GOT3 (cell line): Measurements from ENCODE around the gene FOXP4.

Experiments used
- DNase-seq: peaks from one replicate; lab custom pipeline; 2025; ENCODE audit warnings: mixed read lengths; lab: John Stamatoyannopoulos, UW

FOXP4 gene

GRCh38 chr6:41546866-41547798 lies 951 bp downstream of the FOXP4 start:
- DNase-seq: no peak

- DNase-seq: no peak
These were observed 1.6 kb downstream of the FOXP4 start for GRCh38 chr6:41547799-41548097.

GRCh38 chr6:41548098-41548840 lies 2.1 kb downstream of the FOXP4 start:
- no peak for DNase-seq

- DNase-seq: no peak
These were observed 2.9 kb downstream of the FOXP4 start for GRCh38 chr6:41548841-41549642.

- no peak for DNase-seq
These were observed 3.5 kb downstream of the FOXP4 start for GRCh38 chr6:41549673-41550072.

GRCh38 chr6:41551086-41551700 lies 5.0 kb downstream of the FOXP4 start:
- DNase-seq: no peak

GRCh38 chr6:41551857-41552256 lies 5.7 kb downstream of the FOXP4 start:
- no peak for DNase-seq

- no peak for DNase-seq
These were observed 6.5 kb downstream of the FOXP4 start for GRCh38 chr6:41552723-41553122.

- DNase-seq: no peak
These were observed 7.3 kb downstream of the FOXP4 start for GRCh38 chr6:41553405-41553999.

- DNase-seq: no peak
These were observed 9.4 kb downstream of the FOXP4 start for GRCh38 chr6:41555326-41556300.

- DNase-seq: no peak
These were observed 11.2 kb downstream of the FOXP4 start for GRCh38 chr6:41557335-41557734.

GRCh38 chr6:41558033-41558807 lies 12.0 kb downstream of the FOXP4 start:
- DNase-seq: no peak

- DNase-seq: no peak
These were observed 13.7 kb downstream of the FOXP4 start for GRCh38 chr6:41559655-41560427.

- no peak for DNase-seq
These were observed 14.4 kb downstream of the FOXP4 start for GRCh38 chr6:41560431-41561192.

GRCh38 chr6:41561416-41561815 lies 15.2 kb downstream of the FOXP4 start:
- no peak for DNase-seq

- DNase-seq: no peak
These were observed 16.0 kb downstream of the FOXP4 start for GRCh38 chr6:41561931-41562911.
